A673 (cell line): Measurements from ENCODE around the gene ETFB.

Source experiments
- EZH2 ChIP-seq: fragments of 200-600 bp; sonication (generic); IDR thresholded peaks from 2 replicates; pipeline ENCODE4 v1.6.1; 2017; ENCODE audit warnings: borderline replicate concordance, low read depth, mild to moderate bottlenecking, mixed read lengths, antibody characterized with exemption, low read length; ENCODE audit not compliant: poor library complexity, severe bottlenecking
- TF ChIP-seq, protein P1 (sequence below): fragments of 300-800, 200-600 bp; sonication (generic); conservative IDR thresholded peaks from 2 replicates; pipeline ENCODE4 v1.5.1; 2017; ENCODE audit warnings: low read depth, mild to moderate bottlenecking, antibody characterized with exemption, low read length, moderate library complexity, mixed read lengths

DNA sequence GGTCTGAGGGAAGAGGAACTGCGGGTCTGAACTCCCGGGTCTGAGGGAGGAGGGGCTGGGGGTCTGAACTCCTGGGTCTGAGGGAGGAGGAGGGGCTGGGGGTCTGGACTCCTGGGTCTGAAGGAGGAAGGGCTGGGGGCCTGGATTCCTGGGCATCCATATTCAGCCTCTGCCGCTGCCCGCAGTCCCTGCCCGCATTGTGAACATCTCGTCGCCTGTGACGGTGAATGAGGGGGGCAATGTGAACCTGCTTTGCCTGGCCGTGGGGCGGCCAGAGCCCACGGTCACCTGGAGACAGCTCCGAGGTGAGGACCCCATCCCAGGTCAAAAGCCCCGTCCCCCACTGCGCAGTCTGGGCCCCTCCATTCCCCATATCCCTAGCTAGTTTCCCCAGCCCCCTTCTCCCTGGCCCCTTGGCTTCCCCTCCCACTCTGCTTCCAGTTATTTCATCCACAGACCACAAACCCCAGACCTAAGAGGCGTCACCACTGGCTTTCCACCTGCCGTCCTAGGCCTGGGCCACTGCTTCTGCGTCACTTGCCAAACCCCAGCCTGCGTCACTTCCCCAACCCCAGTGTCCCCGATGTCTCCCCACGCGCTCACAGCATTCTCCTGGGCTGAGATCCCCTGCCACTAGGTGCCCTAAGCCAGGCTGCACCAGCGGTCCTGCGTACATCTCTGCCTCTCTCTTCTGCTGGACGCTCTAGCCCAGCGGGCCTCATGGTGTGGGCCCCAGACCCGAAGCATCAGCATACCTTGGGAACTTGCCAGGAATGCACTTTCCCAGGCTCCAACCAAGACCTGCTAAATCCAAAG lies 40.8 kb downstream of the ETFB start:
- TF ChIP-seq, protein P1, sequence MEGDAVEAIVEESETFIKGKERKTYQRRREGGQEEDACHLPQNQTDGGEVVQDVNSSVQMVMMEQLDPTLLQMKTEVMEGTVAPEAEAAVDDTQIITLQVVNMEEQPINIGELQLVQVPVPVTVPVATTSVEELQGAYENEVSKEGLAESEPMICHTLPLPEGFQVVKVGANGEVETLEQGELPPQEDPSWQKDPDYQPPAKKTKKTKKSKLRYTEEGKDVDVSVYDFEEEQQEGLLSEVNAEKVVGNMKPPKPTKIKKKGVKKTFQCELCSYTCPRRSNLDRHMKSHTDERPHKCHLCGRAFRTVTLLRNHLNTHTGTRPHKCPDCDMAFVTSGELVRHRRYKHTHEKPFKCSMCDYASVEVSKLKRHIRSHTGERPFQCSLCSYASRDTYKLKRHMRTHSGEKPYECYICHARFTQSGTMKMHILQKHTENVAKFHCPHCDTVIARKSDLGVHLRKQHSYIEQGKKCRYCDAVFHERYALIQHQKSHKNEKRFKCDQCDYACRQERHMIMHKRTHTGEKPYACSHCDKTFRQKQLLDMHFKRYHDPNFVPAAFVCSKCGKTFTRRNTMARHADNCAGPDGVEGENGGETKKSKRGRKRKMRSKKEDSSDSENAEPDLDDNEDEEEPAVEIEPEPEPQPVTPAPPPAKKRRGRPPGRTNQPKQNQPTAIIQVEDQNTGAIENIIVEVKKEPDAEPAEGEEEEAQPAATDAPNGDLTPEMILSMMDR: no peak
- TF ChIP-seq EZH2: no peak
